ENCODE measurements around the gene RTL9. TPM values are rescaled to one million over a fixed set of nuclear protein-coding genes. Genes with fewer than 3 reads are reported as not detected.

The RTL9 gene
- total RNA-seq (0.80 TPM), polyA plus RNA-seq (ENCODE audit: insufficient read depth in 1 of 8, insufficient read length in 8 of 8, low replicate concordance in 1 of 8) (1 to 10 TPM; 1.1 to 2.2 (median 1.7) TPM)
- long read RNA-seq, donor 1, result 0 reads
- long read RNA-seq, donor 2, result 0 reads
- long read RNA-seq, donor 3, result 0 reads
- long read RNA-seq, donor 4, result 0 reads
- long read RNA-seq, donor 5, result 0 reads
- long read RNA-seq, donor 6, result 0 reads
- long read RNA-seq, donor 7, full-length matches to known transcripts, result 1 of 1 reads
- long read RNA-seq, donor 7, partial matches to known transcripts, result 0 of 1 reads
- long read RNA-seq, donor 7, other reads (novel, unspliced or antisense), result 0 of 1 reads
- long read RNA-seq, donor 8, full-length matches to known transcripts, result 1 of 1 reads
- long read RNA-seq, donor 8, partial matches to known transcripts, result 0 of 1 reads
- long read RNA-seq, donor 8, other reads (novel, unspliced or antisense), result 0 of 1 reads
- long read RNA-seq, donor 9, result 0 reads
- long read RNA-seq, donor 10, result 0 reads
- long read RNA-seq, donor 11, full-length matches to known transcripts, result 1 of 1 reads
- long read RNA-seq, donor 11, partial matches to known transcripts, result 0 of 1 reads
- long read RNA-seq, donor 11, other reads (novel, unspliced or antisense), result 0 of 1 reads

DNA sequence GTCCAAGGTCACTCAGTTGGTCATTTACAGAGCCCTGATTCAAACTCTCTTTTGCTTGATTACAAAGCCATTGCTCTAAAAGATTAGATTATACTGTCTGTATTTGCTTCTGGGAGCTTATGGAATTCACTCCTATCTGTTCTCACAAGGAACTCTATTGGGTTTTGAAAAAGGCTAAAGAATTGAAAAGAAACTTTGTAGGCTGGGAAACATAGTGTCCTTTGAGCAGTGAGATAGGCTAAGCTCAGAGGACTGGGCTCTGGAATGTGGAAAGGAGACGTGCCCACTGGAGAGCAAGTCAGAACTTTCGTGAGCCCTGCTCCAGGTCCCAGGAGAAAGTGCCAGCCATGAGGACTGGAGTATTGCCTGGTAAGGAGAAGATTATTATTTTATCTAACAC lies at the start of gene RTL9:
RTL9 (plus strand) TSS at position 301 of the 400 bp plus-strand sequence. CDS start 91,770 bp downstream, outside the sequence.
- no peak for DNase-seq
- Histone ChIP-seq H3K4me3 (ENCODE audit: low read length) (no peak within 1 kb of the TSS), H3K9me3 (replicated peaks; ENCODE audit: control insufficient read depth, low read depth, low read length) (no peaks in the 10 kb centered on the region), H3K36me3 (ENCODE audit: control insufficient read depth, insufficient read depth, low read length) (no peaks in the 10 kb centered on the region), H3K4me1 (ENCODE audit: control insufficient read depth, insufficient read depth, low read length) (no peaks in the 10 kb centered on the region), H3K27me3 (ENCODE audit: control insufficient read depth, insufficient read depth, low read length) (peaks cover 3% of the 10 kb centered on the region), H3K27ac (ENCODE audit: low read length) (no peak within 1 kb of the TSS)
- 71% methylated on average over 2 of the region's 2 CpGs for WGBS (ENCODE audit: insufficient coverage)

DNA sequence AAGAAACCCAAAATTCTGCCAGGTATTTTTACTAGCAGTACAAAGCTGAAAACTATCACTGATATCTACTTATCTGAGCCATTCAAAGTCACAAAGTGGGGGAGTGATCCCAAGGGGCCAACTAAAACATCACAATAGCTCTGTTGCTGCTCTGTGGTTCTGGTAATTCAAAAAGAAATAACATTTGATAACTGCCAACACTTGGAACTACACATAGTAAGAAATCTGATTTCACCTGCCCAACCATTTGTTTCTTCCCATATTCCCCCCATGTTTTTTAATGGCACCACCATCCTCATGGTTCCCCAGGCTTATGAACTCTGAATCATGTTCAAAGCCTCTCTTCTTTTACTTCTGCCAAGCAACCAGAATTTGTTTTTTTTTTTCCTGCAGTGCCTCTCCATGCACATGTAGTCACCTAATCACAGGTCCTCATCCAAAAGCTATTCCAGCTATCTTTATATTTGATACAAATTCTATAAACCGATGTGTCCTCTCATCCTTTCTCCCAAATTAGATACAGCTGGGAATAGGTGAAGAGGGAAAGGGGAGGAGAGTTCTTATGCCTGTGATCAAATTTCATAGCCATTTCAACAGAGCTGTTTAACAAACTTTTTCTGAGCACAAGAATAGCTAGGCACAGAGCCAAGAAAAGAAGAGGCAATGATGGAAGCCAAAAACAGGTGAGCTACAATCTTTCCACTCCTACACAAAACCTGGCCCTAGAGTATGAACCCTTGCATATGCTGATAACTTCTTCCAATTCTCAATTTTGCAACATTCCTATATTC lies 48.5 kb upstream of the RTL9 start:
- no peak for DNase-seq
- WGBS (ENCODE audit: insufficient coverage), result no CpG with 5 or more reads among the region's 1 CpG
- H3K36me3 ChIP-seq (ENCODE audit: control insufficient read depth, insufficient read depth, low read length), result no peaks in the 10 kb centered on the region

DNA sequence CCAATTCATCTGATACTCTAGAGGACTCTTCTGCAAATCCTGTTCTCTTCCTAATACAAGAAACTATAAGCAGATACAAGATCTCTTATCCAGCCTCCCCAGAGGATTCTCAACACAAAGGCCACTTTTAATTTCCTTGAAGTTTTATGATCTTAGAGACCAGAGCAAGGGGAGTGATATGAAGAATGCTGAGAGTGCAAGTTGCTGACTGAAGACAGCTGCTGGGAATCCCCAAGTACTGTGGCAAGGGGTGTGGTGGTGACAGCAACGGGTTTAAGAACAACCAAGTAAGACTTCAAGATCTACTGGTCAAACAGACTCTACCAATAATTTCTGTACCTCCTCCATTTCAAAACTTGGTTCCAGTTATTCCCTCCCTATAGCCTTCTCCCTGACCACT lies 47.8 kb upstream of the RTL9 start:
- Histone ChIP-seq H3K9me3 (replicated peaks; ENCODE audit: control insufficient read depth, low read depth, low read length) (no peaks in the 10 kb centered on the region), H3K4me3 (ENCODE audit: low read length) (no peak overlapping the region), H3K36me3 (ENCODE audit: control insufficient read depth, insufficient read depth, low read length) (no peaks in the 10 kb centered on the region), H3K27ac (ENCODE audit: low read length) (no peak overlapping the region), H3K27me3 (ENCODE audit: control insufficient read depth, insufficient read depth, low read length) (no peaks in the 10 kb centered on the region), H3K4me1 (ENCODE audit: control insufficient read depth, insufficient read depth, low read length) (no peaks in the 10 kb centered on the region)
- WGBS (ENCODE audit: insufficient coverage), result no CpG with 5 or more reads among the region's 1 CpG
- no peak for DNase-seq

More for the DNA sequence above, 48.5 kb upstream of the RTL9 start:
- Histone ChIP-seq H3K27ac (ENCODE audit: low read length) (no peak overlapping the region), H3K4me1 (ENCODE audit: control insufficient read depth, insufficient read depth, low read length) (no peaks in the 10 kb centered on the region), H3K9me3 (replicated peaks; ENCODE audit: control insufficient read depth, low read depth, low read length) (no peaks in the 10 kb centered on the region), H3K27me3 (ENCODE audit: control insufficient read depth, insufficient read depth, low read length) (no peaks in the 10 kb centered on the region), H3K4me3 (ENCODE audit: low read length) (no peak overlapping the region)

DNA sequence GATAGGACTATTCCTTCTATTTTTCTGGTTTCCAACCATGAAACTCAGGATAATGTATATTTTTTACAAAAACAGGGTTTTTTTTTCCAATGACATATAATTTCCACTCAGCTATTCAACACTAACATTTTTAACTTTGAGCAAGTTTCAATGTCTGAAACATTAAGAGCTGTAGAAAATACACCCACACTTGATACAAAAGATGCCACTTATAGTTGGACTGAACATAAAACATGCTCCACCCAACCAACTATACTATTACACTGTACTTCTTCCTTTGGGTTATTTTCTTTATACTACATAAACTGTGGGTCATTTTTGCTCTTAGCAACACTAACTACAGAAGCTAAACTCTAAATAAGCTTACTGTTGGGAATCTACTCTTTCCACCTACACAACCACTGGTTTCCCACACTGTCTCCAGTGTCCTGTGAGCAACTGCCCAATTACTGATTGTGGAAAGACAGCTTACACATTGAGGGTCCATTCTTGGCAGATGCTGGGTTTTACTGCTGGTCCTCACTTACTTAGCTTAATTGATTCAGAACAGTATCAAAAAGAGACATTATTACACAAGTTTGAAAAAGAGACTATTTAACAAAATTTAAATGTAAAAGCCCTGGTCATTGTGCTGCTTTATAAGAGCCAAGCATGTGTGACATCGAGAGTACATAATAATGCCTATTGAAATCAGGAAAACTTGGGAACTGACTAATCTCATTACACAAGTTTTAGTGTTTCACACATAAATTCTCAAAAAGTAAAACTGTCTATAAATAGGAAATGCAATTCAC lies 47.0 kb upstream of the RTL9 start:
- H3K36me3 ChIP-seq (ENCODE audit: control insufficient read depth, insufficient read depth, low read length), result no peaks in the 10 kb centered on the region
- no peaks in the 10 kb centered on the region for H3K9me3 ChIP-seq (replicated peaks; ENCODE audit: control insufficient read depth, low read depth, low read length)
- no peaks in the 10 kb centered on the region for H3K4me1 ChIP-seq (ENCODE audit: control insufficient read depth, insufficient read depth, low read length)
- no CpG with 5 or more reads among the region's 1 CpG for WGBS (ENCODE audit: insufficient coverage)
- no peaks in the 10 kb centered on the region for H3K27me3 ChIP-seq (ENCODE audit: control insufficient read depth, insufficient read depth, low read length)
- no peak overlapping the region for H3K27ac ChIP-seq (ENCODE audit: low read length)
- no peak for DNase-seq
- H3K4me3 ChIP-seq (ENCODE audit: low read length), result no peak overlapping the region

DNA sequence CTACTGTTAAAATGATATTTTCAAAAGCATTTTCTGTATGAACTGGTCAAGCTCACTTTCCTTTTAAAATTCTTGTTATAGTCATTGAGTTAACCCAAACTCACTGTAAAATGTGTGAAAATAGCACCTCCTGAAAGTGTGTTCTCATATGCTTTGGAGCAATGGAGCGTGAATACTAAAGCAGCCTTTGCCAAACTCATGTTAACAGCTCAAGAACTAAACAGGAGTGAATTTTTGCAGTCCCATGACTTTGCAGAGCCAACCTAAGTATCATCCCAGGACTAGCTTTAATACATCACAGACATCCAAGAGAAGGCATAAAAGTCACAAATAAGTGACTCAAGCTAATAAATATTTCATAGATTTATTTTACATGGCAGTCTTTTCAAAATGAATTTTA lies 43.1 kb upstream of the RTL9 start:
- Histone ChIP-seq H3K9me3 (replicated peaks; ENCODE audit: control insufficient read depth, low read depth, low read length) (no peaks in the 10 kb centered on the region), H3K36me3 (ENCODE audit: control insufficient read depth, insufficient read depth, low read length) (no peaks in the 10 kb centered on the region), H3K27ac (ENCODE audit: low read length) (no peak overlapping the region), H3K4me3 (ENCODE audit: low read length) (no peak overlapping the region), H3K4me1 (ENCODE audit: control insufficient read depth, insufficient read depth, low read length) (no peaks in the 10 kb centered on the region), H3K27me3 (ENCODE audit: control insufficient read depth, insufficient read depth, low read length) (peaks cover 19% of the 10 kb centered on the region)
- no peak for DNase-seq
- no CpG with 5 or more reads among the region's 1 CpG for WGBS (ENCODE audit: insufficient coverage)

DNA sequence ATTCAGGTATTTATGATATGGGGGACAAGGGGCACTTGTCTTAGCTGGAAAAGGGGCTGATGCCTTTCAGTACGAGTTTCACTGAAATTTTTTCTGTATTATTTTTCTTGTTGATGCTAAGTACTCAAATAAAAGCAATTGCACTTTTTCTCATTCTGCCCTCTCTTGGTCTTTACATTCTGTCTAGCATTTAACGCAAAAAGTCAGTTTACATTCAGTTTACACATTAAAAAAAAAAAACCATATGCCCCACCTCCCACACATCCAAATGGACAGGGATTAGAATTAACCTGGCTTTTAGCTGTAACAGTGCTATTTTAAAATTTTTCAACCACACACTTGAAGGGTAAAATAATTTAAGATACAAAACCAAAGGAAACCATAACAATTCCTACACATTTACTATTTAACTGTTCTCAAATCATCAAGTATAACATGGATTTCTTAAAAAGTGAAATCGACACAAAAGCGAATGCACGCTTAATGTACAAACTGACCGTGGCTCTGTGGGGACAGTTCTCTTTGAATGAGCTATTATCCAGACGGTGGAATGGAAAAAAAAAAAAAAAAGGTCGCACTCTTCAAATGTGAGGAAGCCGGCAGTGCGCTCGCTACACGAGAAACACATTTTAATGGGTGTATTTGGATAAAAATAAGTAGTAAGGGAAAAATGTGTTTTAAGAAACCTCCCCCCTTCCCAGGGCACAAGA lies 42.1 kb upstream of the RTL9 start:
- Histone ChIP-seq H3K9me3 (replicated peaks; ENCODE audit: control insufficient read depth, low read depth, low read length) (no peaks in the 10 kb centered on the region), H3K27ac (ENCODE audit: low read length) (no peak overlapping the region), H3K27me3 (ENCODE audit: control insufficient read depth, insufficient read depth, low read length) (peaks cover 19% of the 10 kb centered on the region), H3K4me3 (ENCODE audit: low read length) (peak overlapping the region; percentile 79), H3K36me3 (ENCODE audit: control insufficient read depth, insufficient read depth, low read length) (no peaks in the 10 kb centered on the region), H3K4me1 (ENCODE audit: control insufficient read depth, insufficient read depth, low read length) (no peaks in the 10 kb centered on the region)
- 40% methylated on average over 1 of the region's 12 CpGs for WGBS (ENCODE audit: insufficient coverage)
- peak; percentile 54 for DNase-seq

DNA sequence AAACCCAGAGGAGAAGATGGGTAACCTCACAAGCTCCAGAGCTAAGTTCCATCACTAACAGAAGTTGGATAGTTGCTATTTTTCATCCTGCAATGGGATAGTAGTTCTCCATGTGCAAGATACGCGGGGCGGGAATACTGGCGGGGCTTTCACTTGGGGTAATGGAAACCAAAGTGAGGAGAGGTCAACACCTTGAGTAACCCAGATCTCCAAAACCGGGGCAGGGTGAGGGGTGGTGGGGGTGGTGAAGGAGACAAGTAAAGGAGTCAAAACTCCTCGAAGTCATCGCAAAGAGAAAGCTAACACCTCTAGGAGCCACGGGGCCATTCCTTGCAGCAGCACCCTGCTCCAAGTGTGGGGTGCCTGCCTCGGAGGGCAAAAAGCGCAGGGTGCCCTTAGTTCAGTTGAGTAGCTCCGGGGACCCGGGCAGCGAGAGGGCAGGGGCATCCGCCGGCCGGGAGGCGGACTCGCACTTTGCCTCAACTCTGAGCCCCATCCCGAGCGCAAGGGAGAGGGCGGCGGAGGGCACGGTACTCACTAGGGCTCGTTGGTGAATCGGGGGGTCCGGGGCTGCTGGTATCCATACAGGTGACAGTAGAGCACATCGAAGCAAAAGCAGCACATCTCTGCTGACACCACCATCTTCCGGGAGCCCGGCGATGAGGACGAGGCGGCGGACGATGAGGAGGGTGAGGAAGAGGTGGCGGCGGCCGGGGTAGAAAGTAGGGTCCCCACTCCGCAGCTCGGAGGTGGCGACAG lies 41.4 kb upstream of the RTL9 start:
- H3K9me3 ChIP-seq (replicated peaks; ENCODE audit: control insufficient read depth, low read depth, low read length), result no peaks in the 10 kb centered on the region
- 53% methylated on average over 31 of the region's 40 CpGs for WGBS (ENCODE audit: insufficient coverage)
- no peaks in the 10 kb centered on the region for H3K4me1 ChIP-seq (ENCODE audit: control insufficient read depth, insufficient read depth, low read length)
- H3K4me3 ChIP-seq (ENCODE audit: low read length), result peak overlapping the region; percentile 79
- H3K36me3 ChIP-seq (ENCODE audit: control insufficient read depth, insufficient read depth, low read length), result no peaks in the 10 kb centered on the region
- peak overlapping the region; percentile 88 for H3K27ac ChIP-seq (ENCODE audit: low read length)
- peak; percentile 21 for DNase-seq
- peaks cover 19% of the 10 kb centered on the region for H3K27me3 ChIP-seq (ENCODE audit: control insufficient read depth, insufficient read depth, low read length)

DNA sequence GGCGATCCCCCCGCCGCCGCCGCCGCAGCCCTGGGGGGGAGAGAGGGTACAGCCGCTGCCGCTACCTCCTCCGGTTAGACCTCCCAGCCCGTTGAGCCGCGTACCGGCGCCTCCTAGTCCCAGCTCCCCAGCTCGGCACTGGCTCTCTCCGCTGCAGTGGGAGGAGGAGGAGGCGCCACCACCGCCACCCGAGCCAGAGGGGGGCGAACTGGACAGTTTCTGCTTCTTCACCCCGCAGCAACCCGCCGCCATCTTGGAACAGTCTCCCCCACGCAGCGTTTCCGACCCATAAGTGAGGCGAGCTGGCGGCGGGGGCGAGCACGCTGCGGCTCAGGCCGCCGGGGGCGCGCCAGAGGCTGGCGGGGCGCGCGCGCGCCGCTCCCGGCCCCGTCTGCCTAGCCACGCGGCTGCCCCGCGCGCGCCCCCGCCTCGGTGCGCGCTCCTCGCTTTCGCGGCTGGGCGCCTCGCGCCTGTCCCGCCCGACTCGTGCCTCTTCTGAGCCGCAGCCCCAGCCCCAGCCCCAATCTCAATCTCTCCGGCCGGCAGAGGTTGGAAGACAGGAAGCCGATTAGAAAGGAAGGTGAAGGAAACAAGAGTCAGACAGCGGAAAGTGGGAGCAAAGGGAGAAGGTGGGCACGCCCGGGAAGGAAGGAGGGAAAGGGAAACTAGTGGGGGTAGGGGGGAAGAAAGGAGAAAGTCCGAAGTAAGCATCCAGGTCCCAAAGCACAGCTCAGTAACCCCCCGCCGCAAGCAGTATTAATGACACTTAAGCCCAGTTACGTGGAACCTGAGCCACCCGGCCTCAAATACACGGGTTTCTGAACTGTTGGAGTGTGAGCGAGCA lies 40.6 kb upstream of the RTL9 start, which contains the start of gene AMMECR1:
AMMECR1 (minus strand) TSS at position 266 of the 844 bp plus-strand sequence; CDS start at position 252, 14 bp downstream.
- Histone ChIP-seq H3K27ac (ENCODE audit: low read length) (peak within 1 kb of the TSS; percentile 88), H3K9me3 (replicated peaks; ENCODE audit: control insufficient read depth, low read depth, low read length) (no peaks in the 10 kb centered on the region), H3K4me1 (ENCODE audit: control insufficient read depth, insufficient read depth, low read length) (no peaks in the 10 kb centered on the region), H3K27me3 (ENCODE audit: control insufficient read depth, insufficient read depth, low read length) (peaks cover 21% of the 10 kb centered on the region), H3K36me3 (ENCODE audit: control insufficient read depth, insufficient read depth, low read length) (no peaks in the 10 kb centered on the region), H3K4me3 (ENCODE audit: low read length) (peak within 1 kb of the TSS; percentile 79)
- 32% methylated on average over 63 of the region's 78 CpGs for WGBS (ENCODE audit: insufficient coverage)
- peak; percentile 93 for DNase-seq
